Measurements from ENCODE around the gene SOCS6.
A peak's percentile ranks its signal among the peaks of the same experiment; 100 is the strongest.
"Not testable (repeated sequence)": the region's sequence is repeated elsewhere in the genome, so short reads cannot be mapped to it uniquely, and the experiment has no call there.

SOCS6 gene

GRCh38 chr18:70288851-70289328 is at the start of gene SOCS6:
Gene SOCS6 (plus strand): TSS chr18:70289045. CDS start chr18:70324669, 35,624 bp downstream.
- DNase-seq (ENCODE audit: low read depth): peak; percentile 45

- DNase-seq (ENCODE audit: low read depth): no peak
Observed at GRCh38 chr18:70243131-70243929, 45.5 kb upstream of the SOCS6 start.

GRCh38 chr18:70246061-70246466 is 42.8 kb upstream of the SOCS6 start:
- DNase-seq (ENCODE audit: low read depth): no peak

GRCh38 chr18:70249118-70249517 is 39.7 kb upstream of the SOCS6 start:
- peak; percentile 65 for DNase-seq (ENCODE audit: low read depth)

- DNase-seq (ENCODE audit: low read depth): not testable (repeated sequence)
Observed at GRCh38 chr18:70249861-70250260, 39.0 kb upstream of the SOCS6 start.

- no peak for DNase-seq (ENCODE audit: low read depth)
Observed at GRCh38 chr18:70250781-70251180, 38.1 kb upstream of the SOCS6 start.

- no peak for DNase-seq (ENCODE audit: low read depth)
Observed at GRCh38 chr18:70256184-70256583, 32.7 kb upstream of the SOCS6 start.

GRCh38 chr18:70256994-70257393 is 31.9 kb upstream of the SOCS6 start:
- no peak for DNase-seq (ENCODE audit: low read depth)

- DNase-seq (ENCODE audit: low read depth): no peak
Observed at GRCh38 chr18:70258243-70258642, 30.6 kb upstream of the SOCS6 start.

- no peak for DNase-seq (ENCODE audit: low read depth)
Observed at GRCh38 chr18:70260683-70261082, 28.2 kb upstream of the SOCS6 start.

- DNase-seq (ENCODE audit: low read depth): no peak
Observed at GRCh38 chr18:70261141-70261788, 27.6 kb upstream of the SOCS6 start.

GRCh38 chr18:70263336-70263735 is 25.5 kb upstream of the SOCS6 start:
- DNase-seq (ENCODE audit: low read depth): no peak

GRCh38 chr18:70271742-70272141 is 17.1 kb upstream of the SOCS6 start:
- DNase-seq (ENCODE audit: low read depth): no peak

- no peak for DNase-seq (ENCODE audit: low read depth)
Observed at GRCh38 chr18:70273021-70273420, 15.8 kb upstream of the SOCS6 start.

- no peak for DNase-seq (ENCODE audit: low read depth)
Observed at GRCh38 chr18:70276416-70277191, 12.2 kb upstream of the SOCS6 start.

- no peak for DNase-seq (ENCODE audit: low read depth)
Observed at GRCh38 chr18:70279470-70279869, 9.4 kb upstream of the SOCS6 start.

- DNase-seq (ENCODE audit: low read depth): no peak
Observed at GRCh38 chr18:70280007-70280925, 8.6 kb upstream of the SOCS6 start.

- no peak for DNase-seq (ENCODE audit: low read depth)
Observed at GRCh38 chr18:70284976-70285620, 3.7 kb upstream of the SOCS6 start.

GRCh38 chr18:70287731-70288130 is 1.1 kb upstream of the SOCS6 start:
- no peak for DNase-seq (ENCODE audit: low read depth)

- no peak for DNase-seq (ENCODE audit: low read depth)
Observed at GRCh38 chr18:70288171-70288850, 534 bp upstream of the SOCS6 start.
